GM23338 (cell line): Measurements from ENCODE around the gene DENND1B. TPM values are rescaled to one million over a fixed set of nuclear protein-coding genes. Genes with fewer than 3 reads are reported as not detected.

Experiments
- ATAC-seq: fragments of 200-7000 bp; cut with Tn5 transposase; 3 replicates; pipeline ENCODE4 v1.9.1; 2020
- DNase-seq: peaks from one replicate; pipeline ENCODE4 v3.0.0-alpha.2; 2015; ENCODE audit warnings: low spot score
- H2AFZ ChIP-seq: fragments of 200-600 bp; sonication (generic); 2 replicates; pipeline ENCODE4 v1.8.0; 2016; ENCODE audit warnings: antibody characterized with exemption, mild to moderate bottlenecking, moderate library complexity
- H3F3A ChIP-seq: fragments of 200-600 bp; sonication (generic); replicated peaks from 2 replicates; pipeline ENCODE4 v1.8.0; 2017; ENCODE audit warnings: antibody characterized with exemption, mixed run types, low read depth
- H3K27ac ChIP-seq: fragments of 200-600 bp; sonication (generic); 2 replicates; pipeline ENCODE4 v1.6.1; 2016; ENCODE audit warnings: low read depth
- H3K27me3 ChIP-seq: fragments of 200-600 bp; sonication (generic); 2 replicates; pipeline ENCODE4 v1.8.0; 2016; ENCODE audit warnings: mild to moderate bottlenecking, mixed run types, moderate library complexity; ENCODE audit not compliant: insufficient read depth
- H3K36me3 ChIP-seq: fragments of 200-600 bp; sonication (generic); 2 replicates; pipeline ENCODE4 v1.8.0; 2016; ENCODE audit warnings: mild to moderate bottlenecking; ENCODE audit not compliant: insufficient read depth
- H3K4me1 ChIP-seq: fragments of 200-600 bp; sonication (generic); 2 replicates; pipeline ENCODE4 v1.8.0; 2016; ENCODE audit warnings: mild to moderate bottlenecking, moderate library complexity; ENCODE audit not compliant: insufficient read depth
- H3K4me2 ChIP-seq: fragments of 200-600 bp; sonication (generic); 2 replicates; pipeline ENCODE4 v1.7.1; 2017; ENCODE audit warnings: mixed run types
- H3K4me3 ChIP-seq: fragments of 200-600 bp; sonication (generic); 2 replicates; pipeline ENCODE4 v1.6.1; 2016; ENCODE audit warnings: mixed run types
- H3K79me2 ChIP-seq: fragments of 200-600 bp; sonication (generic); replicated peaks from 2 replicates; pipeline ENCODE4 v1.8.0; 2017; ENCODE audit warnings: mild to moderate bottlenecking; ENCODE audit not compliant: insufficient read depth
- H3K9me2 ChIP-seq: fragments of 200-600 bp; sonication (generic); 2 replicates; pipeline ENCODE4 v1.8.0; 2017; ENCODE audit not compliant: insufficient read depth
- H4K20me1 ChIP-seq: fragments of 200-600 bp; sonication (generic); replicated peaks from 2 replicates; pipeline ENCODE4 v1.8.0; 2017; ENCODE audit warnings: mild to moderate bottlenecking; ENCODE audit not compliant: insufficient read depth
- H3K27ac Mint-ChIP-seq: 2 replicates; pipeline ENCODE4 v1.8.0; 2020; ENCODE audit warnings: inconsistent platforms, mild to moderate bottlenecking, moderate library complexity, mixed read lengths
- H3K27me3 Mint-ChIP-seq: 3 replicates; pipeline ENCODE4 v1.8.0; 2022; ENCODE audit warnings: low read depth, mild to moderate bottlenecking, moderate library complexity, mixed read lengths, inconsistent platforms; ENCODE audit not compliant: insufficient read depth, poor library complexity
- H3K36me3 Mint-ChIP-seq: 3 replicates; pipeline ENCODE4 v1.8.0; 2021; ENCODE audit warnings: low read depth, mild to moderate bottlenecking, inconsistent platforms, moderate library complexity, mixed read lengths
- H3K4me1 Mint-ChIP-seq: 3 replicates; pipeline ENCODE4 v1.8.0; 2020; ENCODE audit warnings: mild to moderate bottlenecking, inconsistent platforms, mixed read lengths
- H3K4me3 Mint-ChIP-seq: 3 replicates; pipeline ENCODE4 v1.8.0; 2021; ENCODE audit warnings: moderate library complexity, mild to moderate bottlenecking, inconsistent platforms, mixed read lengths
- H3K9me3 Mint-ChIP-seq: 3 replicates; pipeline ENCODE4 v1.8.0; 2020; ENCODE audit warnings: moderate library complexity, mild to moderate bottlenecking, inconsistent platforms, mixed read lengths
- ZNF114 ChIP-seq: fragments of 250-450 bp; sonication (Bioruptor Pico); IDR thresholded peaks from 2 replicates; pipeline ENCODE4 v1.5.0; 2020; ENCODE audit warnings: mild to moderate bottlenecking, moderate library complexity
- ZNF462 ChIP-seq: fragments of 250-450 bp; sonication (Bioruptor Pico); IDR thresholded peaks from 2 replicates; pipeline ENCODE4 v1.5.0; 2020; ENCODE audit warnings: mild to moderate bottlenecking, moderate library complexity
- polyA plus RNA-seq: library from polyadenylated mRNA; unstranded; fragments of >200 nt; fragmentation: Nextera tagmentation; extraction: Ambion mirVana; gene quantifications from 2 replicates; pipeline ENCODE4 v1.2.1, GENCODE V29; 2016
- total RNA-seq: library from RNA; depleted of rRNA; stranded (reverse); fragments of >200 nt; shearing (Covaris generic); gene quantifications from 2 replicates; pipeline ENCODE4 v1.2.3, GENCODE V29; 2014

DENND1B gene
- total and polyA plus RNA-seq, 2 experiments from 2014 or later: 4.3 to 5.2 TPM

DNA sequence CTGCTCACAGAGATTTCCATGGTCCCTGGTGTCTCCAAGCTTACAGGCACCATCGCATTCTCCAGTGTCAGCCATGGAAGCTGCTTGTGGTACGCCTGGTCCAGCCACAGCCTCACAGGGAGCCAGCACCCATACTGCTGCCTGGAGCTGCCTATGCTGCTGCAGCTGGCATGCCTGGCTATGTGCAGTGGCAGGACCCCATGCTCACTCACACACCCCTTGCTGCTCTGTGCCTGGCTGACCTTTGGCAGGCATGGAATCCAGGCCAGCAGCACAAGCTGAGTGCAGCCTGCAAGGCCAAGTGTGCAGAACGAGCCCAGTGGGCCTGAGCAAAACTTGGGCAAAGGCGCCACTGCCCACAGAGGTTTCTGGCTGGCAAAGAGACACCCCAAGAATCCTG lies 26.4 kb upstream of the DENND1B start:
- Mint-ChIP-seq H3K36me3 (peaks cover 40% of the 10 kb centered on the region), H3K27ac (no peak overlapping the region), H3K4me1 (peaks cover 3% of the 10 kb centered on the region; the same call in 1 of the 3 replicates), H3K4me3 (no peak overlapping the region), H3K27me3 (peaks cover 8% of the 10 kb centered on the region), H3K9me3 (peaks cover 56% of the 10 kb centered on the region)
- H2AFZ ChIP-seq: no peak overlapping the region
- H3K36me3 ChIP-seq: peaks cover 4% of the 10 kb centered on the region; the same call in 1 of the 2 replicates
- H3K79me2 ChIP-seq: no peaks in the 10 kb centered on the region
- no peak overlapping the region for H3K4me3 ChIP-seq
- H3K9me2 ChIP-seq: no peaks in the 10 kb centered on the region
- TF ChIP-seq ZNF462 (no peak), ZNF114 (no peak)
- no peak for ATAC-seq
- no peaks in the 10 kb centered on the region for H3F3A ChIP-seq
- no peaks in the 10 kb centered on the region for H3K4me1 ChIP-seq
- no peaks in the 10 kb centered on the region for H4K20me1 ChIP-seq
- no peak for DNase-seq
- H3K27me3 ChIP-seq: no peaks in the 10 kb centered on the region
- no peak overlapping the region for H3K27ac ChIP-seq
- H3K4me2 ChIP-seq: no peak overlapping the region

DNA sequence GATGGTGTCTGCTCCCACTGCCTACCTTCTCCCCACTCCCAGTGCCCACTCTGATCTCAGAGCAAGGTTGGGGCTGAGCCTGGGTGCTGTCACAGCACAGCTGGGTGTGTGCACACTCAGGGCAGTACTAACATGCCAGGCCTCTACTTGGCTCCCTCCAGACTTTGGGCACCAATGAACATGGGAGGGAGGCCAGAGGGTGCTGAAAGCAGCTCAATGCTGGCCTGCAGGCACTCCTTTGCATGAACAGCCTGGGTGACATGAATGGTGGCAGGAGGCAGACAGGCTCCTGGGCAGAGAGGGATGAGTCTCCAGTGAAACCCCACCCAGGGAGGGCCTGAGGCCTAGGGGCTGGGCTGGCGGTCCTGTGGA lies 25.8 kb upstream of the DENND1B start:
- no peaks in the 10 kb centered on the region for H3K4me1 ChIP-seq
- peaks cover 8% of the 10 kb centered on the region for H3K27me3 Mint-ChIP-seq
- peaks cover 46% of the 10 kb centered on the region for H3K36me3 Mint-ChIP-seq
- DNase-seq (no peak), ATAC-seq (no peak)
- no peak overlapping the region for H2AFZ ChIP-seq
- no peaks in the 10 kb centered on the region for H4K20me1 ChIP-seq
- H3K9me2 ChIP-seq: no peaks in the 10 kb centered on the region
- peaks cover 3% of the 10 kb centered on the region; the same call in 1 of the 3 replicates for H3K4me1 Mint-ChIP-seq
- no peak overlapping the region for H3K27ac Mint-ChIP-seq
- peaks cover 4% of the 10 kb centered on the region; the same call in 1 of the 2 replicates for H3K36me3 ChIP-seq
- H3K9me3 Mint-ChIP-seq: peaks cover 62% of the 10 kb centered on the region
- H3K4me3 Mint-ChIP-seq: no peak overlapping the region
- no peaks in the 10 kb centered on the region for H3K27me3 ChIP-seq
- no peaks in the 10 kb centered on the region for H3K79me2 ChIP-seq
- no peaks in the 10 kb centered on the region for H3F3A ChIP-seq
- no peak overlapping the region for H3K4me2 ChIP-seq
- no peak overlapping the region for H3K4me3 ChIP-seq
- no peak overlapping the region for H3K27ac ChIP-seq
- TF ChIP-seq ZNF462: no peak
